CD14-positive monocyte (primary cell): Measurements from ENCODE around the gene CATSPERE. TPM values are rescaled to one million over a fixed set of nuclear protein-coding genes. Genes with fewer than 3 reads are reported as not detected.

ENCODE experiments used
- DNase-seq, 3 donors: peaks; one replicate each; pipeline ENCODE4 v3.0.0-alpha.2; 2011 to 2022
- H2AFZ ChIP-seq: 2 replicates; pipeline ENCODE4 v1.6.0; 2012; ENCODE audit warnings: mild to moderate bottlenecking, low read depth, low read length, inconsistent platforms; ENCODE audit not compliant: insufficient read depth, poor library complexity, severe bottlenecking
- H3K27ac ChIP-seq, 2 donors: 1 replicate in 1 of 2; 2 replicates in 1 of 2; pipeline ENCODE4 v1.5.1; 2012 to 2013; ENCODE audit warnings: low read length in 2 of 2, control low read depth in 1 of 2, inconsistent platforms in 1 of 2, low read depth in 1 of 2, mild to moderate bottlenecking in 1 of 2
- H3K27me3 ChIP-seq, 2 donors: one replicate each; pipeline versions ENCODE4 v1.6.0 to v1.6.1; 2011 to 2013; ENCODE audit warnings: low read length in 2 of 2; ENCODE audit not compliant: control insufficient read depth in 2 of 2, insufficient read depth in 2 of 2
- H3K36me3 ChIP-seq, 2 donors: replicated peaks in 1 of 2; 1 replicate in 1 of 2; 2 replicates in 1 of 2; pipeline versions ENCODE4 v1.5.1 to v1.6.1; 2012 to 2013; ENCODE audit warnings: low read length in 2 of 2, control low read depth in 1 of 2, inconsistent platforms in 1 of 2, mild to moderate bottlenecking in 1 of 2; ENCODE audit not compliant: insufficient read depth in 2 of 2, control insufficient read depth in 1 of 2
- H3K4me1 ChIP-seq, 2 donors: 1 replicate in 1 of 2; 2 replicates in 1 of 2; pipeline versions ENCODE4 v1.5.1 to v1.6.1; 2012 to 2013; ENCODE audit warnings: low read length in 2 of 2, control low read depth in 1 of 2, inconsistent platforms in 1 of 2, mild to moderate bottlenecking in 1 of 2, moderate library complexity in 1 of 2; ENCODE audit not compliant: insufficient read depth in 2 of 2, control insufficient read depth in 1 of 2
- H3K4me2 ChIP-seq: replicated peaks from 2 replicates; pipeline ENCODE3; 2012; ENCODE audit warnings: low read length, moderate library complexity, mild to moderate bottlenecking; ENCODE audit not compliant: poor library complexity, severe bottlenecking; ENCODE audit errors: extremely low read depth
- H3K4me3 ChIP-seq, 3 experiments: fragments of 200-600 bp in 1 of 3; sonication (generic) in 1 of 3; replicated peaks in 1 of 3; 1 replicate in 2 of 3; 2 replicates in 1 of 3; pipeline ENCODE4 v1.5.1; 2011 to 2013; ENCODE audit warnings: low read length in 3 of 3, mild to moderate bottlenecking in 3 of 3, control low read depth in 2 of 3, low read depth in 2 of 3, inconsistent platforms in 1 of 3, moderate library complexity in 1 of 3
- H3K79me2 ChIP-seq: 2 replicates; pipeline ENCODE4 v1.6.0; 2012; ENCODE audit warnings: mild to moderate bottlenecking, control low read depth, inconsistent platforms, low read length, moderate library complexity; ENCODE audit not compliant: insufficient read depth
- H3K9ac ChIP-seq: 2 replicates; pipeline ENCODE4 v1.6.0; 2017; ENCODE audit warnings: low read length, mild to moderate bottlenecking; ENCODE audit not compliant: insufficient read depth, poor library complexity, severe bottlenecking
- H3K9me3 ChIP-seq, 2 donors: replicated peaks in 1 of 2; 1 replicate in 1 of 2; 2 replicates in 1 of 2; pipeline versions ENCODE4 v1.5.1 to v1.6.1; 2012 to 2013; ENCODE audit warnings: low read length in 2 of 2, control low read depth in 1 of 2; ENCODE audit not compliant: control insufficient read depth in 1 of 2, insufficient read depth in 1 of 2
- H4K20me1 ChIP-seq: 2 replicates; pipeline ENCODE4 v1.6.0; 2012; ENCODE audit warnings: mild to moderate bottlenecking, low read length, control low read depth, moderate library complexity; ENCODE audit not compliant: insufficient read depth
- H3K27ac Mint-ChIP-seq, 7 donors: one replicate each; pipeline ENCODE4 v1.8.0; 2020; ENCODE audit warnings: mild to moderate bottlenecking in 7 of 7, mixed read lengths in 7 of 7, moderate library complexity in 6 of 7, inconsistent platforms in 2 of 7
- H3K27me3 Mint-ChIP-seq, 3 donors: one replicate each; pipeline ENCODE4 v1.8.0; 2021 to 2022; ENCODE audit warnings: low read depth in 3 of 3, mild to moderate bottlenecking in 3 of 3, mixed read lengths in 3 of 3, moderate library complexity in 3 of 3, inconsistent platforms in 1 of 3
- H3K36me3 Mint-ChIP-seq, 2 donors: one replicate each; pipeline ENCODE4 v1.8.0; 2020; ENCODE audit warnings: mixed read lengths in 2 of 2, inconsistent platforms in 1 of 2, mild to moderate bottlenecking in 1 of 2
- H3K4me1 Mint-ChIP-seq: one replicate; pipeline ENCODE4 v1.8.0; 2020; ENCODE audit warnings: mild to moderate bottlenecking, mixed read lengths
- H3K4me3 Mint-ChIP-seq, 2 donors: one replicate each; pipeline ENCODE4 v1.8.0; 2020; ENCODE audit warnings: mild to moderate bottlenecking in 2 of 2, mixed read lengths in 2 of 2, moderate library complexity in 1 of 2
- H3K9me3 Mint-ChIP-seq, 7 donors: one replicate each; pipeline ENCODE4 v1.8.0; 2020 to 2022; ENCODE audit warnings: mixed read lengths in 7 of 7, mild to moderate bottlenecking in 6 of 7, moderate library complexity in 6 of 7, inconsistent platforms in 2 of 7
- WGBS: methylation state at CpG from one replicate; pipeline ENCODE4 v1.1.5; 2013; ENCODE audit warnings: missing lambda C conversion rate; ENCODE audit not compliant: insufficient coverage; 5-methylcytosine and 5-hydroxymethylcytosine counted together
- intact Hi-C, 2 donors: fragments of 100-400 bp; cut with micrococcal nuclease; formaldehyde crosslinking; loops; one replicate each; pipeline versions ENCODE4 v1.15.0 to v1.15.1; 2023
- polyA plus RNA-seq, 3 donors: library from polyadenylated mRNA; depleted of rRNA in 1 of 3; unstranded in 2 of 3; stranded (reverse) in 1 of 3; fragments of 300-500 nt in 2 of 3; fragments of >200 nt in 1 of 3; fragmentation: Illumina TruSeq in 2 of 3; gene quantifications; 1 replicate in 2 of 3; 2 replicates in 1 of 3; pipeline ENCODE4 v1.2.3, GENCODE V29; 2012 to 2021
- TF ChIP-seq, protein P1 (sequence below): fragments of 200-600 bp; IDR thresholded peaks from one replicate; pipeline ENCODE4 v1.8.0; 2022; ENCODE audit warnings: antibody characterized with exemption, mild to moderate bottlenecking

Gene CATSPERE
- polyA plus RNA-seq, 3 donors, result 0.63 TPM; not detected in 2

GRCh38 chr1:244652623-244653438 lies 191.8 kb downstream of the CATSPERE start, which contains the start of gene DESI2:
DESI2 (plus strand) TSS chr1:244653126; CDS start chr1:244653314, 188 bp downstream.
- peak within 1 kb of the TSS; percentile 85 for H3K4me2 ChIP-seq
- H3K27me3 ChIP-seq, result no peaks in the 10 kb centered on the region
- peak; percentile 99 to 100 (median 99) for DNase-seq
- Mint-ChIP-seq H3K27ac (peak within 1 kb of the TSS; percentile 72 to 91 (median 82)), H3K27me3 (peaks cover 0 to 4% (median 1%) of the 10 kb centered on the region in 3 donors), H3K4me1 (peaks cover 17% of the 10 kb centered on the region), H3K9me3 (peaks cover 0 to 3% (median 0%) of the 10 kb centered on the region in 7 donors), H3K4me3 (peak within 1 kb of the TSS; percentile 76 to 93), H3K36me3 (peaks cover 9 to 16% of the 10 kb centered on the region in 2 donors)
- intact Hi-C loops, result loop anchor here (2.0 to 10.0 kb wide), 3 partner anchors 182 to 212 kb away; partner anchors contain the start of genes COX20 (in 1 of the 2) and HNRNPU (in 1 of the 2)
- H3K27ac ChIP-seq, result peak within 1 kb of the TSS; percentile 66 to 89
- peak within 1 kb of the TSS; percentile 93 for H3K9ac ChIP-seq
- H3K36me3 ChIP-seq, result peaks cover 10 to 11% of the 10 kb centered on the region in 2 donors
- WGBS, result under 1% methylated on average over 75 of the region's 81 CpGs
- peaks cover 48% of the 10 kb centered on the region for H3K79me2 ChIP-seq
- H3K4me3 ChIP-seq, result peak within 1 kb of the TSS; percentile 69 to 89 (median 80)
- TF ChIP-seq, protein P1, sequence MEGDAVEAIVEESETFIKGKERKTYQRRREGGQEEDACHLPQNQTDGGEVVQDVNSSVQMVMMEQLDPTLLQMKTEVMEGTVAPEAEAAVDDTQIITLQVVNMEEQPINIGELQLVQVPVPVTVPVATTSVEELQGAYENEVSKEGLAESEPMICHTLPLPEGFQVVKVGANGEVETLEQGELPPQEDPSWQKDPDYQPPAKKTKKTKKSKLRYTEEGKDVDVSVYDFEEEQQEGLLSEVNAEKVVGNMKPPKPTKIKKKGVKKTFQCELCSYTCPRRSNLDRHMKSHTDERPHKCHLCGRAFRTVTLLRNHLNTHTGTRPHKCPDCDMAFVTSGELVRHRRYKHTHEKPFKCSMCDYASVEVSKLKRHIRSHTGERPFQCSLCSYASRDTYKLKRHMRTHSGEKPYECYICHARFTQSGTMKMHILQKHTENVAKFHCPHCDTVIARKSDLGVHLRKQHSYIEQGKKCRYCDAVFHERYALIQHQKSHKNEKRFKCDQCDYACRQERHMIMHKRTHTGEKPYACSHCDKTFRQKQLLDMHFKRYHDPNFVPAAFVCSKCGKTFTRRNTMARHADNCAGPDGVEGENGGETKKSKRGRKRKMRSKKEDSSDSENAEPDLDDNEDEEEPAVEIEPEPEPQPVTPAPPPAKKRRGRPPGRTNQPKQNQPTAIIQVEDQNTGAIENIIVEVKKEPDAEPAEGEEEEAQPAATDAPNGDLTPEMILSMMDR, result peak; percentile 68
- H2AFZ ChIP-seq, result peak within 1 kb of the TSS; percentile 84
- H3K4me1 ChIP-seq, result peaks cover 22 to 24% of the 10 kb centered on the region in 2 donors
- H4K20me1 ChIP-seq, result no peaks in the 10 kb centered on the region
- no peaks in the 10 kb centered on the region for H3K9me3 ChIP-seq

DNA sequence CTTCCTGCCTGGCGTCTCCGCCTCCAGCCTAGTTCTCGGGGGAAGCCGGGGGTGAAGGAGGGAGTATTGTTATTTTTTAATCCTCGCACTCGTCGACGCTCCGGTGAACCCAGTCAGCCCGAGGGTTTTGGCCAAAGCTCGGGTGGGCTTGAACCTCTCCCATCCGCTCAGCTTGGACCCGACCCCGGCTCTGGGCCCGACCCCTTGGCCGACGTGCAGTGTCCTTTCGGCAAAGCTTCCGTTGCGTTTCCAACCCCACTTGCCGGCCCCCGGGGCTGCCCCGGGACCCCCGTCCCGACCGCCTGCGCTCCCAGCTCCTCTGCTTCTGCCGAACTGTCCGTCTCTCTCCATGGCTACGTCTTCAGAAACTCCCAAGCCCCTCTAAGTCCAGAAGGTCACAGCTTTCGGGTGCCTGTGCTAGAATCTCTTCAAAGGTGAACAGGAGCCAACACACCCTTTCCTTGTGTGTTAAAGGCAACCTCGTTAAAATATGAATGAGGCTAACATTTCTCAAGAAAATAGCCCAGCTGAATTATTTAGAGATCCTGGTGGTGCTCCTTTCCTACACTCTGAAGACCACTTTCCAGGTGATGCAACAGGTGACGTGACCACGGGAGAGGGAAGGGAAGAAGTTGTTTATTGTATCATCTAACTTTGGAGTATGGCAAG lies 192.5 kb downstream of the CATSPERE start:
- peak overlapping the region; percentile 85 for H3K4me2 ChIP-seq

More for the DNA sequence above, 192.5 kb downstream of the CATSPERE start:
- H3K9me3 Mint-ChIP-seq, result peaks cover 0 to 3% (median 0%) of the 10 kb centered on the region in 7 donors
- H3K27me3 Mint-ChIP-seq, result peaks cover 0 to 4% (median 0%) of the 10 kb centered on the region in 3 donors
- Histone ChIP-seq H4K20me1 (peaks cover 7% of the 10 kb centered on the region), H3K79me2 (peaks cover 55% of the 10 kb centered on the region), H3K9ac (peak overlapping the region; percentile 93), H3K4me1 (peaks cover 22 to 24% of the 10 kb centered on the region in 2 donors), H2AFZ (peak overlapping the region; percentile 75), H3K4me3 (peak overlapping the region; percentile 69 to 89 (median 80)), H3K36me3 (peaks cover 10 to 17% of the 10 kb centered on the region in 2 donors), H3K9me3 (no peaks in the 10 kb centered on the region), H3K27ac (peak overlapping the region; percentile 66 to 89), H3K27me3 (no peaks in the 10 kb centered on the region)
- intact Hi-C loops, result loop anchor here (2.0 to 10.0 kb wide), 3 partner anchors 181 to 211 kb away; partner anchors contain the start of genes COX20 (in 1 of the 2) and HNRNPU (in 1 of the 2)
- peak in 2 of 3 donors; percentile 12 to 22 for DNase-seq
- H3K4me3 Mint-ChIP-seq, result no peak overlapping the region
- WGBS, result 0% methylated on average over 32 of the region's 34 CpGs
- H3K4me1 Mint-ChIP-seq, result peaks cover 23% of the 10 kb centered on the region
- peaks cover 17 to 23% of the 10 kb centered on the region in 2 donors for H3K36me3 Mint-ChIP-seq
- no peak overlapping the region for H3K27ac Mint-ChIP-seq
- TF ChIP-seq, protein P1, result peak; percentile 25
